Measurements from ENCODE around the gene FAM204A. TPM values are rescaled to one million over a fixed set of nuclear protein-coding genes. Genes with fewer than 3 reads are reported as not detected.

Gene FAM204A
- total RNA-seq, 1 donor from 2014 or later, result 55.3 TPM

DNA sequence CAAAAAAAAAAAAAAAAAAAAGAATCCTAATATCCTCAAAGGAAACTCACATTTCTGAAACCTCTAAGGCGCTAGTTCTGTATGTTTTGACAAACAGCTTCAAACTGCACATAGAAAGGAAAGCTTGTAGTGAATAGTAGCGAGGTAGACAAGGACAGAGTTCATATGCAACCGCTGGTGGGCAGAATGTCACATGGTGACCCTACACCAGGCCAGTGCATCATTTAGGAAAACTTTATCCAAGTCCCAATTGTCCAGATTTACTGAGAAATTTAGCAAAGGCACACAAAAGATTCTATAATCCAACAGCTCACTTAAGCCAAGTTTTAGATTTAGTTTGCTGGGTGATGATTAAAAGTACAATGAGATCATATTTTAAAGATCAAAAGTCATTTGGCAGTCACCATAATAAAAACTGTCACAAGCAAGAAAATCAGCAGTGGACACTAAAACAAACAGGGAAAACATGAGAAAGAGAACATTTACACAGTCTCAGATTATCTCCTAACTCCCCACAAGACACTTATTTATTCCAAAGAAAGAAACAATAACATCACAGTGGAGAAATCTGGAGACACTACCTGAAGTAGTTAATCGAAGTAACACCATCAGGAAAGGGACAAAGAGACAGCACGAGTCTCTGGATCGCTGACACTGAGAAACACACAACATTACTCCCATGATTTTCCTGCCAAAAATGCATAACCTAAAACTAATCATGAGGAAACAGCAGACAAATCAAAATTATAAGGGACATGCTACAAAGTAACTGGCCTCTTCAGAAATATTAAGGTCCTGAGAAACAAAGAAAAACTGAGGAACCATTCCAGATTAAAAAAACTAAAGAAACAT, 20.2 kb downstream of the FAM204A start:
- Mint-ChIP-seq H3K36me3 (ENCODE audit: insufficient read depth) (peaks cover 15% of the 10 kb centered on the region), H3K27ac (no peak overlapping the region), H3K9me3 (ENCODE audit: low read depth) (no peaks in the 10 kb centered on the region), H3K4me3 (ENCODE audit: low read depth) (no peak overlapping the region), H3K4me1 (ENCODE audit: low read depth) (no peaks in the 10 kb centered on the region), H3K27me3 (no peaks in the 10 kb centered on the region)
- TF ChIP-seq, protein P1, sequence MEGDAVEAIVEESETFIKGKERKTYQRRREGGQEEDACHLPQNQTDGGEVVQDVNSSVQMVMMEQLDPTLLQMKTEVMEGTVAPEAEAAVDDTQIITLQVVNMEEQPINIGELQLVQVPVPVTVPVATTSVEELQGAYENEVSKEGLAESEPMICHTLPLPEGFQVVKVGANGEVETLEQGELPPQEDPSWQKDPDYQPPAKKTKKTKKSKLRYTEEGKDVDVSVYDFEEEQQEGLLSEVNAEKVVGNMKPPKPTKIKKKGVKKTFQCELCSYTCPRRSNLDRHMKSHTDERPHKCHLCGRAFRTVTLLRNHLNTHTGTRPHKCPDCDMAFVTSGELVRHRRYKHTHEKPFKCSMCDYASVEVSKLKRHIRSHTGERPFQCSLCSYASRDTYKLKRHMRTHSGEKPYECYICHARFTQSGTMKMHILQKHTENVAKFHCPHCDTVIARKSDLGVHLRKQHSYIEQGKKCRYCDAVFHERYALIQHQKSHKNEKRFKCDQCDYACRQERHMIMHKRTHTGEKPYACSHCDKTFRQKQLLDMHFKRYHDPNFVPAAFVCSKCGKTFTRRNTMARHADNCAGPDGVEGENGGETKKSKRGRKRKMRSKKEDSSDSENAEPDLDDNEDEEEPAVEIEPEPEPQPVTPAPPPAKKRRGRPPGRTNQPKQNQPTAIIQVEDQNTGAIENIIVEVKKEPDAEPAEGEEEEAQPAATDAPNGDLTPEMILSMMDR (IDR thresholded peaks at IDR 0.05; ENCODE audit: unreplicated experiment), result no peak
- no peak for DNase-seq (ENCODE audit: low spot score, unreplicated experiment)

DNA sequence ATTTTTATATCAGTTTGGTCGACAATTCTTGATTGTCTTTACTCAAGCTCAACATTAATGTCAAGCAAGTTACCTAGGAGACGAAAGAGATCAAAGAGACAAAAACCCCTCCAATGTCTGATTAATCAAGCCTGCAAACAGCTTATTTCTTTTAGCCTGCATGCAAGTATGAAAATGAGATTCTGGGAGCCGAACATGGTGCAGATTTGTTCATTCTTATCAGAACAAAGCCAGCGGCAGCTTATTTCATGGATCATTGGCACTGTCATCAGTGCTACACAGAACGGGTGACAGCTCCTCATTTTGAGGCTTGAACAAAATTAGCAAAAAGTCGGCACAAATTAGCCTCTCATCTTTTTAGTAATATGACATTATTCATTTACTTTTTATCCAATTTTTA, 26.5 kb downstream of the FAM204A start:
- TF ChIP-seq, protein P1 (IDR thresholded peaks at IDR 0.05; ENCODE audit: unreplicated experiment), result no peak
- Mint-ChIP-seq H3K36me3 (ENCODE audit: insufficient read depth) (peaks cover 2% of the 10 kb centered on the region), H3K4me3 (ENCODE audit: low read depth) (no peak overlapping the region), H3K27me3 (no peaks in the 10 kb centered on the region), H3K9me3 (ENCODE audit: low read depth) (no peaks in the 10 kb centered on the region), H3K27ac (no peak overlapping the region), H3K4me1 (ENCODE audit: low read depth) (peaks cover 3% of the 10 kb centered on the region)
- DNase-seq (ENCODE audit: low spot score, unreplicated experiment), result no peak

DNA sequence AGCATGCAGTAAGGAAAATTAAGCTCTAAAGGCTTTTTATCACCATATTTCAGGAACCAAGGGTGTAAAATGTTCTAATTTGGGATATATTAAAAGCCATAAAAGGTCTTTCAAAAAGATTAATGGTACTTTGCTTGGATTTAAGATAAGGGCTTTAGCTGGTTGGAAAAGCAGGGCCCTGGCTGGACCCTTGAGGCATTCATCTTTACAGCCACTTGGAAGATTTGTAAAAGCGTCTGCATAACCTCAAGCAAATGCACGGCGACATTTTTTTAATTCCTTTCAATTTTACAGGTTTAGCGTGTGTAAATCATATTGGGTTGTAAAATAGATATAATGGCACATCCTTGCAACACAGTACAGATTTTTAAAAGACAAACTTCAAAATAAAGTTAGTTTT, 27.2 kb downstream of the FAM204A start:
- peaks cover 3% of the 10 kb centered on the region for H3K4me1 Mint-ChIP-seq (ENCODE audit: low read depth)
- no peak overlapping the region for H3K27ac Mint-ChIP-seq
- no peak overlapping the region for H3K4me3 Mint-ChIP-seq (ENCODE audit: low read depth)
- no peaks in the 10 kb centered on the region for H3K9me3 Mint-ChIP-seq (ENCODE audit: low read depth)
- TF ChIP-seq, protein P1 (IDR thresholded peaks at IDR 0.05; ENCODE audit: unreplicated experiment), result no peak
- no peak for DNase-seq (ENCODE audit: low spot score, unreplicated experiment)
- H3K27me3 Mint-ChIP-seq, result no peaks in the 10 kb centered on the region
- H3K36me3 Mint-ChIP-seq (ENCODE audit: insufficient read depth), result peaks cover 3% of the 10 kb centered on the region

DNA sequence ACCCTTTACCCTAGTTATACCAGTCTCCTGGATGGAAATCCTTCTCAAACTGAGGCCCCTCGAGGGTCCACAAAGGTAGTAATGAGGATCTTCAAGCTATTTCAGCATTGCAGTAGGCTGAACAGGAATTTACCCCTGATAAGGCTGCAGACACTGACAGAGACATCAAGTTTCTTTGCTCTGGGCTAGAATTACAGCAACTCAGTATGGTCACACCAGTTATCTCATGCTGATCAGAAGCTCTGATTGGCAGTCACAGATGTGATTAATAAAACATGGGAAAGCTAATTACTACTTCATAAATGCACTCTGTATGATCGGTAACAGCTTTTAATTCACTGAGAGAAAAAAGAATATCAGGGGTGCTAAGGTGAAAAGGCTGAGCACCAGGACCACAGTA, 30.6 kb downstream of the FAM204A start:
- Mint-ChIP-seq H3K9me3 (ENCODE audit: low read depth) (no peaks in the 10 kb centered on the region), H3K27ac (no peak overlapping the region), H3K4me1 (ENCODE audit: low read depth) (peaks cover 3% of the 10 kb centered on the region), H3K27me3 (no peaks in the 10 kb centered on the region), H3K36me3 (ENCODE audit: insufficient read depth) (peaks cover 6% of the 10 kb centered on the region), H3K4me3 (ENCODE audit: low read depth) (no peak overlapping the region)
- DNase-seq (ENCODE audit: low spot score, unreplicated experiment), result no peak
- TF ChIP-seq, protein P1 (IDR thresholded peaks at IDR 0.05; ENCODE audit: unreplicated experiment), result no peak

DNA sequence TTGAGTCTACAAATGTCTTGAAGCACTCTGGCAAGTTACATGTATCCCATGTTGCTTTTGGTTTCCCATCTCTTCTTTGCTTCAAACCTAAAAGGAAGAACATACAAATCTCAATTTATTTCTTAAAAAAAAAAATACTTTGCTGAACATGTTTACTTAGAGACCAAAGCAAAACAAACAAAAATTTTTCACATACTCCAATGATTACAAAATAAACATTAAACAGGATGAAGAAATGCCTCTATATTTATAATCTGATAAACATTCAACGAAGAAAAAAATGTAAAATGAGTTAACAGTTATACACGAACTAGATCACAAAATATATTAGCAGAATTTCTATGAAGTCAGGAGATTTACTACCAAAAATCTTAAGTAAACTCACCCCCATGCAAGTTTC, 31.3 kb downstream of the FAM204A start:
- Mint-ChIP-seq H3K4me1 (ENCODE audit: low read depth) (peaks cover 3% of the 10 kb centered on the region), H3K27ac (no peak overlapping the region), H3K9me3 (ENCODE audit: low read depth) (no peaks in the 10 kb centered on the region), H3K27me3 (no peaks in the 10 kb centered on the region), H3K36me3 (ENCODE audit: insufficient read depth) (peaks cover 8% of the 10 kb centered on the region), H3K4me3 (ENCODE audit: low read depth) (no peak overlapping the region)
- DNase-seq (ENCODE audit: low spot score, unreplicated experiment), result no peak
- TF ChIP-seq, protein P1 (IDR thresholded peaks at IDR 0.05; ENCODE audit: unreplicated experiment), result no peak

All from progenitor cell of endocrine pancreas (in vitro differentiated cells).